Chondrocyte (in vitro differentiated cells): ENCODE measurements around the gene MT1G. TPM values are rescaled to one million over a fixed set of nuclear protein-coding genes. Genes with fewer than 3 reads are reported as not detected.
"Not testable (repeated sequence)": the region's sequence is repeated elsewhere in the genome, so short reads cannot be mapped to it uniquely, and the experiment has no call there.

Source experiments
- DNase-seq: peaks from one replicate; pipeline ENCODE4 v3.0.0; 2021; ENCODE audit warnings: mixed read lengths, low spot score
- H3K27ac Mint-ChIP-seq: one replicate; pipeline ENCODE4 v1.8.0; 2021; ENCODE audit warnings: mild to moderate bottlenecking, moderate library complexity, mixed read lengths; ENCODE audit not compliant: unreplicated experiment
- H3K27me3 Mint-ChIP-seq: 2 replicates; pipeline ENCODE4 v1.8.0; 2021; ENCODE audit warnings: low read depth, mixed read lengths
- H3K36me3 Mint-ChIP-seq: 2 replicates; pipeline ENCODE4 v1.8.0; 2021; ENCODE audit warnings: low read depth, mixed read lengths
- H3K4me1 Mint-ChIP-seq: 2 replicates; pipeline ENCODE4 v1.8.0; 2021; ENCODE audit warnings: low read depth, mild to moderate bottlenecking, mixed read lengths
- H3K4me3 Mint-ChIP-seq: one replicate; pipeline ENCODE4 v1.8.0; 2021; ENCODE audit warnings: mild to moderate bottlenecking, moderate library complexity, mixed read lengths; ENCODE audit not compliant: unreplicated experiment
- H3K9me3 Mint-ChIP-seq: 2 replicates; pipeline ENCODE4 v1.8.0; 2021; ENCODE audit warnings: low read depth, mixed read lengths
- CTCF ChIP-seq: fragments of 200-600 bp; sonication (generic); IDR thresholded peaks from 2 replicates; pipeline ENCODE4 v1.5.0; 2021; ENCODE audit warnings: antibody characterized with exemption, mild to moderate bottlenecking, moderate library complexity
- total RNA-seq: library from RNA; stranded (reverse); gene quantifications from 3 replicates; pipeline ENCODE4 v1.2.1, GENCODE V29; 2021

MT1G gene
- total RNA-seq, 1 donor from 2014 or later: 1.1 TPM

DNA sequence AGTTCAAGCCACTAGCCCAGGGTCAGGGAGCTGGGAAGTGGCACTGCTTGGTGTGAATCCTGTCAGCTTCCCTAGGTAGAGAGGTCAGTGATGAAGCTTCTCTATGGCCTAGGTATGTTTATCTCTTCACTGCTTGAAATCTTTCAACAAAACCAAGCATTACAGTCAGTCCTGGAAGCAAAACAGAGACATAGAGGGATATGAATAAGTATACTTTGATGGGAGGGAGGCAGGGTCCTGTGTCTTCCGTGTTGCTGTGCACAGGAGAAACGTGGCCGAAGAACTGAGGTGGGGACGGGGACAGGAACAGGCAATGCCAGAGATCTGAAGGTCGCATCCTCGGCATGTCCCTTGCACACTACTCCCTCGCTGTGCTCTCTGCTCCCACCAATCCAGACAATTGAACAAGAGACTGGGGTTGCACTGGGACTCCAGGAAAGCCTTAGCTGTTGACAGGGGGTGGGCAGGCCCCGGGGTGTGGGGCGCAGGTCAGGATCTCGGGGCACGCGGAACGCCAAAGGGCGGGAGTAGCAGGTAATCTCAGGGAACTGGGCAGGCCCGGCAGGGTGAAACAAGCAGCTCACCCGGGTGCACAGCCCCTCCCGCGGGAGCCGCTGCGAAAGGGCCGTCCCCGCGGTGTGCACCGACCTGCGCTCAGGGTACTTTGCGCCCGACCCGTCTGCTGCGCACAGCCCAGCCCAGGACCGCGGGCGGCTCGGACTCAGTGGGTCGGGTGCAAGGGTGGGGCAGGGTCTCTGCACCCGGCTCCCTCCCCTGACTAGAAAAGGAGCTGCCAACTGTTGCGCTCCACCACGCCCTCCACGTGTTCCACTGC, 1.4 kb upstream of the MT1G start, which contains the start of gene MT1H:
Gene MT1H, plus strand, starts transcription at position 810 of the 835 bp plus-strand sequence. CDS start 71 bp downstream, outside the sequence.
- Mint-ChIP-seq H3K4me3 (no peak within 1 kb of the TSS), H3K4me1 (peaks cover 4% of the 10 kb centered on the region), H3K9me3 (no peaks in the 10 kb centered on the region), H3K27me3 (peaks cover 45% of the 10 kb centered on the region), H3K27ac (no peak within 1 kb of the TSS), H3K36me3 (no peaks in the 10 kb centered on the region)
- DNase-seq: no peak
- no peak for TF ChIP-seq CTCF

- Mint-ChIP-seq H3K4me1 (peaks cover 13% of the 10 kb centered on the region), H3K27me3 (peaks cover 73% of the 10 kb centered on the region)
- not testable (repeated sequence) for H3K4me3 Mint-ChIP-seq, H3K27ac Mint-ChIP-seq, H3K9me3 Mint-ChIP-seq, H3K36me3 Mint-ChIP-seq, DNase-seq
These were observed 2.3 kb downstream of the MT1G start for GRCh38 chr16:56665286-56666261.

DNA sequence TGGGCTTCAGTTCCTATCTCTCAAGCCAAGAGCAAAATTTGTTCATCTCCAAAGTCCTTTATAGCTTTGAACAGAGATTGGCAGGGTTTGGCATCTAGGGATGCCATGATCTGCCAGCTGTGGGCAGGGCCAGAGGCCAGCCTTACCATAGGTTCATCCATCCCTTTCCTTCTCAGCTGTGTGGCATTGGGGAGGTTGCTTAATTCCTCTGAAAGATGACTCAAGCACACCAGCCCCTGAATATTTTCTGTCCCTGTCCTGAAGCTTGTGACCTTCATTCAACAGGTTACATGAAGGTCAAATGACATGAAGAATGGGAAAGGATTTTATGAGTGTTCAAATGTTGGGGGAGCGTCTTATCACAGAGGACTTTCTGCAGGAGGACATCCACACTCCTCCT, 3.4 kb downstream of the MT1G start:
- Mint-ChIP-seq H3K27ac (no peak overlapping the region), H3K27me3 (peaks cover 72% of the 10 kb centered on the region), H3K9me3 (no peaks in the 10 kb centered on the region), H3K4me3 (no peak overlapping the region), H3K4me1 (peaks cover 13% of the 10 kb centered on the region), H3K36me3 (no peaks in the 10 kb centered on the region)
- DNase-seq: no peak
- TF ChIP-seq CTCF: no peak

DNA sequence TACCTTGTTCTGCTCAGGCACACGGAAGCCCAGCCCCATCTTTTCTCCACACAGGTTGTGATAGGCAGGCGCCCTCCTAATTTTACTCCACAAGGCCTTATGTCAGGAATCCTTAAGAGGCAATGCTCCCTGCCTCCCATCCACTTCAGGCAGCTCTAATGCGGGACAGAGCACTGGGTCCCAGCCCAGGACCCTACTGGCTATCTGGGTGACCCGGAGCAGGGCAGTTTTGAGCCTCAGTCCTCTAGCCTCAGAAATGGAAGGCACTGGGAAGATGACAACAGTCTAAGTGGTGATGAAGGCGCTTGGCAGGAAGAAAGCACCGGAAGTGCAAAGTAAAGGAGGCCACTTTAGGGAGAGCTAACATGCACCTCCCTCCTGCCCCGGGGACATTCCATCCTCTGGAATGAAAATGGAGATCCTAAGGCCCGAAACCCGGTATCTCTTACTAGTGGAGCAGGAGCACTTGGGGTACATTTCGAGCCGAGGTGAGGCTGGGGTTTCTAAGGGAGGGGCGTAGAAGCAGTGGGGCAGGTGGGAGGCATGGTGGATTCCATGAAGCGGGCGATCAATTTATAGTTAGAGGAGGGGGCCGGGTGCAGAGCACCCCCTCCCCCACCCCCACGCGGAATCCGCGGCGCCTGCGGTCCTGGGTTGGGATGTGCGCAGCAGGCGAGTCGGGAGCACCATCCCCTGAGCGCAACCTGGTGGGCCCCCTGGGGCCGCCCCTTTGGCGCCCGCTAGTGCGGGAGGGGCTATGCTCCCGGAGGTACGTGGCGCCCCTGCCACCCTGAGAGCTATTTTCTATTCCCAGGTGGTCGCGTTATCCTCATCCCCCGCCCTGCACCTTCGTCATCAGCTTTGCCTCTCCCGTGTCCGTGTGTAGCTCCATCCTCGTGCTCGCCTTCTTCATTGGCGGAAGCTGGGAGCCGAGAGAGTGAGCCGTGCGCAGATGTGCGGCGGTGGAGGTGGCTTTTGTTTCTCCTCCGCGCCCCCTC, 5.2 kb downstream of the MT1G start:
- H3K4me3 Mint-ChIP-seq: peak overlapping the region; percentile 46
- DNase-seq: no peak
- peaks cover 66% of the 10 kb centered on the region for H3K27me3 Mint-ChIP-seq
- H3K4me1 Mint-ChIP-seq: peaks cover 18% of the 10 kb centered on the region
- H3K27ac Mint-ChIP-seq: no peak overlapping the region
- H3K36me3 Mint-ChIP-seq: no peaks in the 10 kb centered on the region
- H3K9me3 Mint-ChIP-seq: no peaks in the 10 kb centered on the region
- TF ChIP-seq CTCF: no peak

GRCh38 chr16:56658327-56658875, 9.5 kb downstream of the MT1G start:
- H3K9me3 Mint-ChIP-seq: no peaks in the 10 kb centered on the region
- H3K36me3 Mint-ChIP-seq: no peaks in the 10 kb centered on the region
- peaks cover 28% of the 10 kb centered on the region for H3K4me1 Mint-ChIP-seq
- DNase-seq: no peak
- H3K4me3 Mint-ChIP-seq: peak overlapping the region; percentile 79
- H3K27me3 Mint-ChIP-seq: peaks cover 37% of the 10 kb centered on the region
- TF ChIP-seq CTCF: no peak
- H3K27ac Mint-ChIP-seq: no peak overlapping the region
